AG10803 (cell line): ENCODE results near the gene IL21R.

Experiments
- DNase-seq: peaks from one replicate; pipeline ENCODE4 v3.0.0; 2010; ENCODE audit warnings: low read depth
- H3K4me3 ChIP-seq: 2 replicates; pipeline ENCODE4 v1.5.1; 2011; ENCODE audit warnings: mild to moderate bottlenecking, low read length, control low read depth
- CTCF ChIP-seq: conservative IDR thresholded peaks from 2 replicates; pipeline ENCODE4 v1.5.1; 2011; ENCODE audit warnings: mild to moderate bottlenecking, low read length, control low read depth, inconsistent platforms

Gene IL21R

GRCh38 chr16:27401768-27402568, at the start of gene IL21R:
Gene IL21R (plus strand): TSS chr16:27402174. CDS start chr16:27430072, 27,898 bp downstream.
- TF ChIP-seq CTCF: no peak
- no peak within 1 kb of the TSS; the same call in 1 of the 2 replicates for H3K4me3 ChIP-seq
- DNase-seq: peak; percentile 84

- no peak overlapping the region for H3K4me3 ChIP-seq
- TF ChIP-seq CTCF: no peak
- no peak for DNase-seq
Observed at GRCh38 chr16:27353853-27354252, 48.1 kb upstream of the IL21R start.

GRCh38 chr16:27355610-27356009, 46.4 kb upstream of the IL21R start:
- H3K4me3 ChIP-seq: no peak overlapping the region
- peak; percentile 45 for TF ChIP-seq CTCF
- DNase-seq: peak; percentile 37

- H3K4me3 ChIP-seq: no peak overlapping the region
- no peak for TF ChIP-seq CTCF
- no peak for DNase-seq
Observed at GRCh38 chr16:27356794-27357193, 45.2 kb upstream of the IL21R start.

- no peak for DNase-seq
- no peak for TF ChIP-seq CTCF
- no peak overlapping the region for H3K4me3 ChIP-seq
Observed at GRCh38 chr16:27359051-27359450, 42.9 kb upstream of the IL21R start.

GRCh38 chr16:27359615-27360014, 42.4 kb upstream of the IL21R start:
- no peak for DNase-seq
- no peak overlapping the region for H3K4me3 ChIP-seq
- TF ChIP-seq CTCF: no peak

- no peak overlapping the region for H3K4me3 ChIP-seq
- DNase-seq: no peak
- TF ChIP-seq CTCF: no peak
Observed at GRCh38 chr16:27361987-27362386, 40.0 kb upstream of the IL21R start.
